ENCODE measurements around the gene ECHS1.
A peak's percentile ranks its signal among the peaks of the same experiment; 100 is the strongest.
"Not testable (repeated sequence)": the region's sequence is repeated elsewhere in the genome, so short reads cannot be mapped to it uniquely, and the experiment has no call there.

ECHS1 gene

DNA sequence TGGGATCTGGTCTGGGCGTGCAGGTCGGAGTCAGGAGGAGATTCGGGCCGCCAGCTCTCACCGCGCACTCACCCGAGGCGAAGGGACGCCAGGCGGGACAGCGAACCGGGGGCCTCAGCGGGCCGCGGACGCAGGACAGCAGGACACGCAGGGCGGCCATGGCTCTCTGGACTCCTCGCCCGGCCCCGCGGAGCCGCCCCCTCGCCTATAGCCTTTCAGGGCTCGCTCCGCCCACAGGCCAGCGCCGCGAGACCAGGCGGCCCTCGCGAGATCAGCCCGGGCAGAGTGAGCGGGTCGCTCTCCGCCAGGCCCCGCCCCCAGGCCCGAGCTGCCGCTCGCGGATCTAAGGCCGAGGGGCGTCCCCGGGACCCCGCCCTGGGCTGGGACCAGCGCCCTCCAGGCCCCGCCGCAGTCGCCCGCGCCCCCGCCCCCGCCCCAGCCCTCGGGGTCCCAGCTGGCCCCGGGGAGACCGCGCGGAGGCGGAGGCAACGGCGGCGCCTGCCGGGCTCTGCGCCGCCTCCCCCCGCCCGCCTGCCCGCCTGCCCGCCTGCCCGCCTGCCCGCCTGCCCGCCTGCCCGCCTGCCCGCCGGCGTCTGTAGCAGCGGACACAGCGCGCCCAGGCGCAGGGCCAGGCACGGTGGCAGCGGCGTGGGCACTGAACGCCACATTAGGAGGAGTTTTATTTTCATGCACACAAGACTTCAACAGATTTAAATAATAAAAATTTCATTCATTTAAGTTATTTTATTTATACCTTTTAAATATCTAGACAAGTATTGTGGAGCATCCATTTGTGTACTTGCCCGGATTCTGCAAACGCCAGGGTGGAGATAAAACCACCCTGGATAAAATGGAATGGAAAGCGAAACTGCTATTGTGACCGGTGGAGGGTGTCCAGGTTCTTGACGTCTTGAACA is at the start of gene ECHS1:
ECHS1 (minus strand) TSS at position 181 of the 917 bp plus-strand sequence; CDS start at position 160, 21 bp downstream.
- DNase-seq, result peak; percentile 95

DNA sequence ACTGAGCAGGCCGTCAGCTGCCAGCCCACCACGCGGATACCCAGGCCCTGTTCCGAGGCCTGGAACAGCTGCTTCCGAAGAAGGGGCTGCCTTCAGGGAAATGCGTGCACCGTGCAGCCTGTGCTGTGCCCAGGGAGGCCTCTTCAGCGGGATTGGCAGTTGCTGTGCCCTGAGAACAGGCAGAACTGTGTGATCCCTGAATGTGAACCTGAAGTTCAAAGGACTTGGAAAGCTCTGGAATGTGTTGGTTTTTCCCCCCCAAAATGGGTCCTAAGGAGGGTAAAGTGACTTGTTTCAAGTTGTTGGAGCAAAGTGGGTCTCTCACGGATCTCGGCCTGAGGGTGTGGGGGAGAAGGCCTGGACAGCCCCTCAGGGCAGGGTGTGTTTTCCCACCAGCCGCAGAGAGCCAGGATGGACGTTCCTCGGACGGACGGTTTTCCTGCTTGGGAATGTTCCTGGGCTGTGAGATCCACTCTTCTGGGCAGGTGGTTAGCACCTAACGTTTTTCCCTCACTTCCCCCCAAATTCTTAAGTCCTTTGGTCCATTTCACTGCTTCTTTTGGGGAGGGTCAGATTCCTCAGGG is 49.2 kb upstream of the ECHS1 start:
- no peak for DNase-seq

DNA sequence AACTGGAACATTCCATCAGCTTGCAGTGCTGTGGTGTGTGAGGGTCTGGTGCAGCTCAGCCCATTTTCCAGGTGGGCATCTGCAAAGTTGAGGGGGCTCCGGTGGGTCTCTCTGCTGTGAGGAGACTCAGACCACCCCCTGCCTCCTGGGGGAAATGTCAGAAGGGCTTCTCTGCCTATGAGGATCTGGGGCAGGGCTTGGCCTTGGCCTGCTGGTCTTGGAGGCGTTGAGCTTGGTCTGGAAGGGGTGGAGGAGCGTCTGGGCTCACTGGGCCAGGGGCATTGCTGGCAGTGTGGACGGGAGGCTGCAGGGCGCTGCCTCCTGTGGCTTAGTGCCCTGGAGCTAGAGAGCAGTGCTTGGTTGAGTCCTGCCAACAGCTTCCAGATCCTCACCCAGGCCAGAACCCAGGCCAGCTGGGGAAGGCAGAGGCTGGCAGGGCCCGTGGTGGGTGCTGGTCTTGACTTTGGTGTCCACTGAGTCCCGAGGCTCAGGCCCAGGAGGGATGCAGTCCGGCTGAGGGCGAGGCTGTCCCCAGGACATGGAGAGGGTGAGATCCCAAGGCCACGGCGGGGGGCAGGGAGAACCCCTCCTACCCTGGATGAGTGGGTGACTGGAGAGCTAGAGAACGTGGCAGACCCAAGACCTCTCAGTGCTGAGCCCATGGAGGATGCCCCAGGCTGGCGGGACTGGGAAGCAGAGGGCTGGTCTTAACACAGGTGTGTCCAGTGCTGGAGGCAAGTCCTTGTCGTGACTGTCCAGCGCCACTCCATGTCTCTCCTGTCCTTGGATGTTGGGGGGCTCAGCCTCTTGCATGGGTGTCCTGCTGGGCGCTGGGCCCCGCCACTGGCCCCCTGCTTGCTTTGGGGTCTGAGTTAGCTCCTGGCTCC is 48.4 kb upstream of the ECHS1 start:
- DNase-seq, result no peak

DNA sequence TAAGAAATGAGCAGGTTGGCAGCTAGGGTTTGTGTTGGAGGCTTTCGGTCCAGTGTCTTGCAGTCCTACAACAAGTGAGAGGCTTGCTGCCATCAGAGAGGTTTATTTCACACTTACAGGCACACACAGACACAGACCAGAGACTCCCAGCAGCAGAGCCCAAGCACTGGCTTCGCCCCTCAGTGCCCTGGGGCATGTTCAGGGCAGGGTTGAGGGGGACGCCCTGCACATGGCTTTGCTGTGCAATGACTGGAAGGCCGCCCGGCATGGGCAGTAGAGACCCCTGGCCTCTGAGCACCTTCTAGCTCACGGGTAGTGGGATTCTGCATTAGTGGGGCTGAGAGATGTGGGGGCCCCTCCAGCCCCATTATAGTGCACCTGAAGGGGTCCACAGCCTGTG is 47.4 kb upstream of the ECHS1 start:
- no peak for DNase-seq

DNA sequence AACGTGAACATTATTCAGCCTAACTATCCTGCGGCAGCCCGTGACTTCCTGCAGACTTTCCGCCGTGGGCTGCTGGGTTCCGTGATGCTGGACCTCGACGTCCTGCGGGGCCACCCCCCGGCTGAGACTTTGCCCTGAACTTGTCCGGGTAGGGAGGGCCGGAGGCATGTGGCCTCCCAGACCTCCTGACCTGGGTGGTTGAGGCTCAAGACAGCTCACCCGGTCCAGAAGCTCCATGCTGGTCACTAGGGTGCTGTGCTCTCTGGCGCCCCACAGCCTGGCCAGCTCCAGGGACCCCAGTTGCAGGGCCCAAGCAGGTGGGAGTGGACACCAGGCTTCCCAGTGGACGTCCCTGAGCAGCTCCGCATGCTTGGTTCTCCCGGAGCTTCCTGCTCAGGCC is 46.9 kb upstream of the ECHS1 start:
- DNase-seq, result no peak

DNA sequence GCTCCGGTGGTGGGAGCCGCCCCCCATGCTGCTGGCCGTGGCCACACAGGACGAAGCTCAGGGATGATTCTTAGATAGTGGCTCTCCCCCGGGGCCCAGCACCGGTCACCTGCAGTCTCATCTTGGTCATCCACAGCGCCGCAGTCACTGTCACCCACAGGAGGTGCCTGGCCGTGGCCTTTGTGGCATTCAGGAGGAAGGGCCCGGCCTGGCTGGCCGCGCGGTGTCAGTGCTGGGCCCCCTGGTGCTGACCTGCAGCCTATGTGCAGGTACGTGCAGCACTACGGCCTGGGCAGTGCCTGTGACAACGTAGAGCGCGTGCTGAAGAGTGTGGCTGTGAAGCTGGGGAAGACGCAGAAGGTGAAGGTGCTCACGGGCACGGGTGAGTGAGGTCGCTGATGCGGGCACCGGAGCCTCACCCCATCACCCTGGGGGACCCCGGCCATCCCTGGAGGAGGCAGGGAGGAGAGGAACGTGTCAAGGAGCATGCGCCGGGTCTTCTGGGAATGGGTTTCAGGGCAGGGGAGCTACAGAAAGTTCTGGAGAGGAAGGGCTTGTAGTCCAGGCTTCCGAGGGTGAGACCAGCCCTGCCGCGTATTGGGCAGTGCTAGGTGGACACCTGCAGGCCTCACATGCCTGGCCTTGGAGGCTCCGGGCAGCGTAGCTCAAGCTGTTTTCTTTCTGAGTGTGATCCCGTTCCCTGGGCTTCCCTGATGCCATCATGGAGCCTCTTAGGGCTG is 46.2 kb upstream of the ECHS1 start:
- no peak for DNase-seq

DNA sequence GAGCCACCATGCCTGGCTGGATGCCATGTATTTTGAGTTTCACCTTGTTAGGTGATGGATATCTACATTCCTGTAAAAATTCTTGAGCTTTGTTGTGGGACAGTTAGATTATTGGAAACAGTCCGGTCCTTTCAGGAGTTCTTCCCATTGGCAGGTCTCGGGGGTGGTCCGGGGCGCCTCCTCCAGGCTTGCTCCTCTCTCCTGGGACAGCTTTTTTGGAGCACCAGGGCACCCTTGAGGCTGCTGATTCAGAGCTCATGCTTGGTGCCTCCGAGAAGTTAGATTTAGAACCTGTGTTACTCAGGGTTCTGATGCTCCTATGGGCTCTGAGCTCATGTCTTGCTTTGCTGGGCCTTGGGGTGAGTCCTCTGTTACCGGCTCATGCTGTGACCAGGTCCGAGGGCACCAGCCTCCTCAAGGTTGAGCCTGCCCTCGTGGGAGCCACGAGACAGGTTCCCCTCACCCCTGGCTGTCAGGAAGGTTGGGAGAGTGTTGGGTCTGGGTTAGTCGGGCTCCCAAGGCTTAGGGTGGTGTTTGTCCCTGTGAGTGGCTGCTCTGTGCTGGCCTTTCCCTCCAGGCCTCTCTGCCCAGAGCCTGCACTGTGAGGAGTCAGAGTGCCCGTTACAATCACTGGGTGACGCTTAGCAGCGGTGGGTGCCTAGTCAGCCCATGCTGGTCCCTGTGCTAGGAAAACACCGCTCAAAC is 45.3 kb upstream of the ECHS1 start:
- DNase-seq, result no peak

DNA sequence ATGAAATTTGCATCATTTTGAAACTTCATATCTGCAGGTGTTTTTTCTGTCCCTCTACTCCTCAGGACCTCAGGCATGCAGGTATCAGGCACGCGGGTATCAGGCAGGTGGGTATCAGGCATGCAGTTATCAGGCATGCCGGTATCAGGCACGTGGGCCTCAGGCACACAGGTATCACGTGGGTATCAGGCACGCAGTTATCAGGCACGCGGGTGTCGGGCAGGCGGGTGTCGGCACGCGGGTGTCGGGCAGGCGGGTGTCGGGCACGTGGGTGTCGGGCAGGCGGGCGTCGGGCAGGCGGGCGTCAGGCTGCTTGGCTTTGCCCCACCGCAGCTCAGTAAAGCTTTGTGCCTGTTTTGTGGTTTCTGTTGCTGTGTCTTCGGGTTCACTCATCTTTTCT is 42.6 kb upstream of the ECHS1 start:
- no peak for DNase-seq

DNA sequence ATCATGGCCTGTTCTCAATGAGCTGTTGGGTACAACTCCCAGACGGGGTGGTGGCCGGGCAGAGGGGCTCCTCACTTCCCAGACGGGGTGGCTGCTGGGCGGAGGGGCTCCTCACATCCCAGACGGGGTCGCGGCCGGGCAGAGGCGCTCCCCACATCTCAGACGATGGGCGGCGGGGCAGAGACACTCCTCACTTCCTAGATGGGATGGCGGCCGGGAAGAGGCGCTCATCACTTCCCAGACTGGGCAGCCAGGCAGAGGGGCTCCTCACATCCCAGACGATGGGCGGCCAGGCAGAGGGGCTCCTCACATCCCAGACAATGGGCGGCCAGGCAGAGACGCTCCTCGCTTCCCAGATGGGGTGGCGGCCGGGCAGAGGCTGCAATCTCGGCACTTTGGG is 41.2 kb upstream of the ECHS1 start:
- DNase-seq, result not testable (repeated sequence)

DNA sequence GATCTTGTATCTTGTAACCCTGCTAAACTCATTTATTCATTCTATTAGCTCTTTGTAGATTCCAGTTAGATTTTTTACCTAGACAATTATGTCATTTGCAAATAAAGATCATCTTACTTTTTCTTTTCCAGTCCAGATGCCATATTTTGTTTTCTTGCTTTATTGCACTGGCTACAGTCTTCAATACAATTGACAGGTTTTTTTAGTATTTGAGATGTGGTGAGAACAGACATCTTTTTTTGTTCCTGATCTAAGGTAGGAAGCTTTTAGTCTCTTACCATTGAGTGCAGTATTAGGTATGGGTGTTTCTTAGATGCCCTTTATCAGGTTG is 39.2 kb upstream of the ECHS1 start:
- no peak for DNase-seq

DNA sequence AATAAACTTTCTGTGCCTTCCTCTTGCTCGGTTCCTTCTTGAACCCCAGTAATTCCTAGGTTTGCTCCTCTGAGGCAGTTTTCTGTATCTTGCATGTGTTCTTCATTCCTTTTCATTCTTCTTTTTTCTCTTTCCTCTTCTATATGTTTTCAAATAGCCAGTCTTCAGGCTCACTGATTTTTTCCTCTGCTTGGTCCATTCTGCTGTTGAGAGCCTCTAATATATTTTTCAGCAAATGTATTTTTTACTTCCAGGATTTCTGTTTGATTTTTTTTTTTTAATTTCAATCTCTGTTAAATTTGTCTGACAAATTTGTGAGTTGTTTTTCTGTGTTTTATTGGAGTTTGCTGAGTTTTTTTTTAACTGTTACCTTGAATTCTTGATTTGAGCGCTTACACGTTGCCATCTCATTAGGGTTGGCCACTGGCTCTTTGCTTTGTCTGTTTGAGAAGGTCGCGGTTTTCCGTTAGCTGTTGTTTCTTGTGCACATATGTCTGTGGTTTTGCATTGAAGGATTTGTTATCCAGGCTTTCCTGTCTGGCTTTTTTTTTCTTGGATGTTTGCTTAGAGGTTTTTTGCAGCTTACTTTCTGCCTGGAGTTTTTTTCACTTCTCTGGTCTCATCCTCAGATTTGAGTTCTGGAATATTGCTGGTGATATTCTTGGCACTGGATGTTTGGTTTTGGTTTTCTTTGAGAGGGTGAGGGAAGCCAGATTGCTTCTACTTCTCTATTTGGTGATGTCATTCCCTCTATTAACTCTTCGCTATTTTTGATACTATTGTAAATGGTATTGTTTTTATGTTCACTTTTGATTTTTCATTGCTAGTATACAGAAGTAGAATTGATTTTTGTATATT is 38.6 kb upstream of the ECHS1 start:
- no peak for DNase-seq

DNA sequence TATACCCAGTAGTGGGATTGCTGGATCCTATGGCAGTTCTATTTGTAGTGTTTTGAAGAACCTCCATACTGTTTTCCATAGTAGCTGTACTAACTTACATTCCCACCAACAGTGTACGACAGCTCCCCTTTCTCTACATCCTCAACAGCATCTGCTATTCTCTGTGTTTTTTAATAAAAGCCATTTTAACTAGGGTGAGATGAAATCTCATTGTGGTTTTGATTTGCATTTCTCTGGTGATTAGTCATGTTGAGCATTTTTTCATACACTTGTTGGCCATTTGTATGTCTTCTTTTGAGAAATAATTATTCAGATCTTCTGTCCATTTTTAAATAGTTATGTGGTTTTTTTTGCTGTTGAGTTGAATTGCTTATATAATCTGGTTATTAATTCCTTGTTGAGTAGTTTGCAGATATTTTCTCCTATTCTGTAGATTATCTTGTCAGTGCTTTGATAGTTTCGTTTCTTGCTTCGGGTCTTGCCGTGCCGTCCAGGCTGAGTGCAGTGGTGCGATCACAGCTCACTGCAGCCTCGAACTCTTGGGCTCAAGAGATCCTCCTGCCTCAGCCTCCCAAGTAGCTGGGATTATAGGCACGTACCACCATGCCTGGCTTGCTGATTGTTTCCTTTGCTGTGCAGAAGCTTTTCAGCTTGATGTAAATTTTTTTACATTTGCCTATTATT is 32.8 kb upstream of the ECHS1 start:
- DNase-seq, result no peak

DNA sequence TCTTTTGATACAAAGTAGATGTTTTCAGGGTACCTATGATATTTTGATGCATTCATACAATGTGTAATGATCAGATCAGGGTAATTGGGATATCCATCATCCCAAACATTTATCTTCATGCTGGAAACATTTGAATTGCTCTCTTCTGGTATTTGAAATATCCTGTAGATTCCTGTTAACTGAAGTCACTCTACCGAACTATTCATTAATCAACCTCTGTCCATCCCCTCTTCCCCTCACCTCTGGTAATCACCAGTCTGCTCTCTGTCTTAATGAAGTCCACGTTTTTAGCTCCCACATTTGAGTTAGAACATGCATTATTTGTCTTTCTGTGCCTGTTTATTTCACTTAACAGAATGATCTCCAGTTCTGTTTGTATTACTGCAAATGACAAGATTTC is 32.1 kb upstream of the ECHS1 start:
- DNase-seq, result no peak

DNA sequence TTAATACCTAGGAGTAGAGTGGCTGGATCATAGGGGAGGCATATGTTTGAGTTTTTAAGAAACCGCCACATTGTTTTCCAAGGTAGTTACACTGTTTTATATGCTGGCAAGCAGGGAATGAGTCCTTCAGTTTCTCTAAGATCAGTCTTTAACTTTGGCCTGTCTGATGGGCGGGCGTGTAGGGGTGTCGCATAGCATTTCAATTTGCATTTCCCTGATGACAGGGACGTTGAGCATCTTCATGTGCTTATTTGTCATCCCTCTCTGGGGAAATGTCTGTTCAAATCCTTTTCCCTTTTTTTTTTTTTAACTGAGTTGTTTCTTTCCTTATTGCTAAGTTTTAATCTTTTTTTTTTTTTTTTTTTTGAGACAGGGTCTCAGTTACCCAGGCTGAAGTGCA is 30.6 kb upstream of the ECHS1 start:
- no peak for DNase-seq

DNA sequence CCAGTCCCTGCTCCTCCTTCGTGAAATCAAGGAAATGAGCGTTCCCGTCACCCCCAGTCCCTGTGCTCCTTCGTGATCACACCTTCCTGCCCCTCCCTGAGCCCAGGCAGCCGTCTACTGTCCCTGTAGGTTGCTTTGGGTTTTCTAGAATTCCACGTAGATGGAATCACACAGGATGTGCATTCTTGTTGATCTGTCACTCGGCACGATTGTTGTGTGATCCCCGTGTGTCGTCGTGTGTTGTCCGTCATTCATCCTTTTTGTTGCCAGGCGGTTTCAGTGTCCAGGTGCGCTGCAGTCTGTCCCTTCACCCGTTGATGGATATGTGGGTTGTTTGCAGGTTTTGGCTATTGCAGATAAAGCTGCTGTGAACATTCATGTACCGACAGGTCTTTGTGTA is 30.2 kb upstream of the ECHS1 start:
- no peak for DNase-seq

DNA sequence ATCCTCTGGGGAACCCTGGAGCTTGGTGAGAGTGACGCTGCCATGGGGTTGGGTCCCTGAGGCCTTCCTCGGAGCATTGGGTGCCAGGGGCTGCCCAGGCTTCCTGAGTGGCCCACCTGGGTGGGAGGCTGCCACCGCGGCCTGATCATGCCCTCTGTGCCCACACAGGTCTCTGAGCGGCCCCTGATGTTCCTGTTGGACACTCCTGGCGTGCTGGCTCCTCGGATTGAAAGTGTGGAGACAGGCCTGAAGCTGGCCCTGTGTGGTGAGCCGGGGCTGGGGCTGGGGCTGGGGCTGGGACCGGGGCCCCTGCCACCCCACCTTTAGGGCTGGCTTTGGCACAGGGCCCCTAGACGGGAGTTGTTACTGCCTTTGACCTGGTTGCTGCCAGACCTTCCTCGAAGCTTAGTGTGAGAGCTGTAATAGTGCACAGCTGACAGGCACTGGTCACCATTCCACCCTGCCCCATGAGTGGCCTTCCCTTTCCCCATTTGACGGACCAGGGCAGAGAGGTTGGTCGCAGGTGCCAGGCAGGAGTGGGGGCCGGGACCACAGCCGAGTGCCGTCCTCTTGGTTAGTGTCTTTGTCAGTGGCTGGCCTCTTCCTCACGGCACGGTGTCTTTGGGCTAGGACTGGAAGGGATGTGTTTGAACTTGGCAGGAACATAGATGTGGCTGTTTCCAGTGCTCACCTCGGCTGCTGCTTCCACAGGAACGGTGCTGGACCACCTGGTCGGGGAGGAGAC is 29.0 kb upstream of the ECHS1 start:
- DNase-seq, result no peak

DNA sequence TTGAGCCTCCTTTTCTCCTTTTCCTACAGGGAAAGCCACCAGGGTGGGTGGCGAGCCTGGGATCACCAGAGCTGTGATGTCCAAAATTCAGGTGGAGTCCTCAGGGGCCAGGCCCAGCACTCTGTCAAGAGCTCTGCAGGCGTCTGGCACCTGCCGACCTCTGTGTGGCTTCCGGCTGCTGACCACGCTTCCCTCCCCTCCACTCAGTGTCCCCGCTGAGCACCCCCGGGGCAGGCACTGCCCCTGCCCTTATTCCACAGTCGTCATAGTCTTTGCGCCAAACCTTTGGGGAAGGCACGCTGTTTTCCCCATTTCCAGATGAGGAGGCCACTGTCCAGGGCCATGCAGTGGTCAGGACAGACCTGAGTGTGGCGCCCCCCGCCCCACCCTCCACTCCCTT is 28.3 kb upstream of the ECHS1 start:
- no peak for DNase-seq

DNA sequence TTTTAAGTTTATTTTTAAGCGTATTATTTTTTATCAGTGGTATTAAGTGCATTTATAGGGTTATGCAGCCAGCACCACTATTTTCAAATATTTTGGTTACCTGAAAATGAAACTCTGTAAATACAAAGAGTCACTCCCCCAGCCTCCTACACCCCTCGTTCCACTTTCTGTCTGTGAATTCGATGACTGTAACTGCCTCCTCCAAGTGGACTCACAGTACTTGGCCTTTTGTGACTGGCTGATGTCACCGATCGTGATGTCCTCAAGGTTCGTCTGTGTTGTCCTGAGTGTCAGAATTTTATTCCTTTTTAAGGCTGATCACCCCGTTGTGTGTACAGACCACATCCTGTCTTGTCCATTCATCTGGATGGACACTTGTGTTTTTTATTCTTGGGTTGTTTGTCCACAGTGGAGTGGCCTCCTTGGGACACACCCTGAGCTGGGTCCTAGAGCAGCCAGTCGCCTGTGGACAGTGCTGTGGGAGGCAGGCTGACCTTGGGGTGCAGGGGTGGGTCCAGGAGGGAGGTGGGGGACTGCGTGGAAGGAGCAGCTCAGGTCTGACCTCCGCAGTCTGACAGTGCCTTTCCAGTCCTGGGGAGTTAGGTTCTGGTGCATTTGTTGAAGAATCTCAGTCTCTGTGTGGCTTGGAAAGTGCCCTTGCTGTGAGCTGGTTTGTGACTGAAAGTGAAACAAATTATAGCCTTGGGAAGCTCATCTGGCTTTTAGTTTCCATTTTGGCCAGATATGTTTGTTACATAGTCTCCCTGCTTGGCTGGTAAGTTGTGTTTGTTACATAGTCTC is 27.7 kb upstream of the ECHS1 start:
- DNase-seq, result peak; percentile 49

DNA sequence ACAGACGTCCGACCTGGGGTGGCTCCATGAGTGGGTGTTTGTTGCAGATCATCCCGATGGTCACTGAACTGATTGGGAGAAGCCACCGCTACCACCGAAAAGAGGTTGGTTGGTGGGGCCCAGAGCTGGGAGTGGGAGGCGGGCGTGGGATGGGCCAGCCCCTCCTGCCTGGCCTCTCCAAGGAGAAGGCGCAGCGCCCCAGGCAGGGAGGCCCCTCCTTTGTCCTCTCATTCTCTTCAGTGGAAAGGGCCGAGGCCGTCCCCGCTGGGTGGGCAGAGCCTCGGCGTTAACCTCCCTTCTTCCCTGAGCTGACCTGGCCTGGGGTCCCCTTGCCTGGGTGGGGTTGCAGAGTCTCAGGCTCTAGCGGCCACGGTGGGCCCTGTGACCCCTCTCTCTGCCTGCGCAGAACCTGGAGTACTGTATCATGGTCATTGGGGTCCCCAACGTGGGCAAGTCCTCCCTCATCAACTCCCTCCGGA is 26.0 kb upstream of the ECHS1 start:
- DNase-seq, result no peak

Measured in activated CD4-positive, alpha-beta T cell treated with anti-CD3 and anti-CD28 coated beads, Interleukin-2, amount 50 U/mL, for 16 hours (primary cell).